Limb (tissue), 2 donors: ENCODE measurements around the gene CDH6.
A peak's percentile ranks its signal among the peaks of the same experiment; 100 is the strongest.

Source experiments
- DNase-seq, 2 donors: peaks; one replicate each; pipeline ENCODE4 v3.0.0-alpha.2; 2016; ENCODE audit errors: extremely low spot score in 2 of 2

Gene CDH6

DNA sequence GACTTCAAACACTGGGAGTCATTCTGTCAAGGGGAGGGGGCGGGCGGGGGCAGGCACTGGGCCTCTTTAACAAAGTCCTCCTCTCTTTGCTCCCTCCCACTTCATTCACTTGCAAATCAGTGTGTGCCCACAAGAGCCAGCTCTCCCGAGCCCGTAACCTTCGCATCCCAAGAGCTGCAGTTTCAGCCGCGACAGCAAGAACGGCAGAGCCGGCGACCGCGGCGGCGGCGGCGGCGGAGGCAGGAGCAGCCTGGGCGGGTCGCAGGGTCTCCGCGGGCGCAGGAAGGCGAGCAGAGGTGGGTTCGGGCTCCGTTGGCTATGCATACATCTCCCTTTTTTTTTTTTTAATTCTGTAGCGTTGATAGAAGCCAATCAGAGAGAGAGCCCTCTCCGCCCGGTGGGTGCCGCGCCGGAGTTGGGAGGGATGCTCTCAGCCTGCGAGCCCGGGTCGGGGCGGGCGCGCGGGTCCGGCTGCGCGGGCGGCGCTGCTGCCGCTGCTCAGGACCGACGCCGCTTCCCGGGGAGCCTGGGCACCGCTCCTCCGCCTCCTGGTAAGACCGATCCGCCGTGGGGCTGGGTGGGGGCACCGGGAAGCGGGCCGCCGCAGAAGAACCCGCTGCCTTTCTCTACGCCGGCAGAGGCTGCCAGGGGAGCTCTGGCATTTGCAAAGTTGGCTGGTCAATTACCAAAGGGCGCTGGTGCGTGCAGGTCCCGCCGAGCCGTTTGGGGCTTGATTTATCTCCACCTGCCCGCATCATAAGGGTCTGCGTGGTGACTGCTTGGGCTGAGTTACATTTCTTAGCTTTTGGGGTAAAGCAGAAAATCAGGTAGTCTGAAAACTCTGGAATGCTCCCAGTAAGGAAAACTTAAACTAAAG is at the start of gene CDH6:
TSS of gene CDH6 (plus strand) at position 96 of the 877 bp plus-strand sequence. CDS start 73,788 bp downstream, outside the sequence.
- peak in 1 of 2 donors; percentile 69 for DNase-seq

GRCh38 chr5:31144364-31144763 is 49.1 kb upstream of the CDH6 start:
- DNase-seq, result no peak

DNA sequence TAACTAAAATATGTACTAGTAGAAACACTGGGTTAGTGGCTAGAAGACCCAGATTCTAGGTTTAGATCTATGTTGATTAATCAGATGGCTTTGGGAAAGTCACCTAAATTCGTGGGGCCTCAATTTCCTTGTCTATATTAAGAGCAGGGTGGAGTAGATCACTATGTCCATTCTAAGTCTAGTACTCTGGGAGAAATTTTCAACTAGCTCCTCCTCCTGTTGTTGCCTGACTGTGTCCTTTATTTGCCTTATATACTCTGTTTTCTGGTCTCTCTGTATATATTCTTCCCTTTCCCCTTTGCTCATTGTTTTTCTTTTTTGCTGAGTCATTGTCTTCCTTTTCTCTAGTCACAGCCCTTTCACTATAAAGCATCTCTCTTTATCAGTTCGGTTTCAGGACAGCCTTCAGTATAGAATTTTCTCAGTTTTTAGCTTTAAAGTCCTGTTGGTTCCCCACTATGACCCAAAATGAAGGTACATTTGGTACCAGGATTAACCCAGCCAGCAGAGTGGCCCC is 44.5 kb upstream of the CDH6 start:
- no peak for DNase-seq

DNA sequence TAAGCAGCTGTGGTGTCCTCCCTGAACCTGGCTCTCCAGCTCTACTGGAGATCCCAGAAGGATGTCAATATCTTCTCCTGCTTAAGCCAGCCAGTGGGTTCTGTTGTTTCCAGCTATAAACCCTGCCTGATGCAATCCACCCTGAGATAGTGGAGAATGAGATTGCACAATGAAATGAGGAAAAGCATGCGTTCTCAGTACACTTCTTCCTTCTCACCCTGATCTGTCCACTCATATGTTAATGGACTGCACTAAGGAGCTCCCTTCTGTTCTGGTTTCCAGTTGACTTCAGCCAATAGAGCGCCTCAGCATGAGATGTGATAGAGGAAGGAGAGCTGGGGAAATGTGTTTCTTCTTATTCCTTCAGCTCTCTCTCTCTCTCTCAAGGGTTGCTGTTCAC is 40.0 kb upstream of the CDH6 start:
- DNase-seq, result no peak

GRCh38 chr5:31156631-31157160 is 36.8 kb upstream of the CDH6 start:
- DNase-seq, result no peak

DNA sequence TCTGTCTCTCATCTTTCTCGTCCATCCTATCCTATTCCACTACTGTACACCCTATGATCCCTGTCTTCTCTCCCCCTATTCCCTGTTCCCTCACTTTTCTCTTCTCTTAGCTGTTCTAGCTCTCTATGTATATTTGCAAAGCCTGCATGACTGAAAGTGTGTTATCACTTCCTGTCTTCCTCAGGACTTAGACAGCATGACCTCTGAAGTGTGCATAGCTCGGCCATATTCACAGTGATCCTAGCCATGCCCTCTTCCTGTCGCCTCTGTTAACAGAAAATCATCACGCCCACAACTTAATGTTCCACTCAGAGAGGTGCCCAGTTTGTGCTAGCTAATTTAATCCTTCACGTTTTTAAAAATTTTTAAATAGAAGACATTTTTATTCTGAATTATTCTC is 35.8 kb upstream of the CDH6 start:
- DNase-seq, result no peak

- no peak for DNase-seq
These were observed 34.8 kb upstream of the CDH6 start for GRCh38 chr5:31158686-31159085.

DNA sequence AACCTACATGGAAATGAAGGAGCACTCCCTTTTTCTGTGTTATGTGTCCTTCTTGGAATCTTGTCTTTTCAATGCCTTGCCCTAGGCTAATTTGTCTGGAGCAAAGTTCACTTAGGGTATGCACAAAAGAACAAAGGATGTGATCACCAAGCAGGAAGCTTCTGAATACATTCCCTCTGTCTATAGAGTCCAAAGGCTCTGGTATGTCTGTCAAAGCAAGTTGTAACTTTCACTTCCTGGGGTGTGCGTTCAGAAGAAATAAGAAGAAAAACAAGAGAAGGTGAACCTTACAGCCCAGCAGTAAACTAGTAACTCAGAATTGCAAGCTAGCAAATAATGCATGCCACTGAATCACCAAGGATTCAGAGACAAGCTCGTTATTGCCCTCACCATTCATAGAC is 31.7 kb upstream of the CDH6 start:
- DNase-seq, result no peak

GRCh38 chr5:31165729-31166128 is 27.8 kb upstream of the CDH6 start:
- no peak for DNase-seq

- no peak for DNase-seq
These were observed 24.1 kb upstream of the CDH6 start for GRCh38 chr5:31169379-31169778.

DNA sequence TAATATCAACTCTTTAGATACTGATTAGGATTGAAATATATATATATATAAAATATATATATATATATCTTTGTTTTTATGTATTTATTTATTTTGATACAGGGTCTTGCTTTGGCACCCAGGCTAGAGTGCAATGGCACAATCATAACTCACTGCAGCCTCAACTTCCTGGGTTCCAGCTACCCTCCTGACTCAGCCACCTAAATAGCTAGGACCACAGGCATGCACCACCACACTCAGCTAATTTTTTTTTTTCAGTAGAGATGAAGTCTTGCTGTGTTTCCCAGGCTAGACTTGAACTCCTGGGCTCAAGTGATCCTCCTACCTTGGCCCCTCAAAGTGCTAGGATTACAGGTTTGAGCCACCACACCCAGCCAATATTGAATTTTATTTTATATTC is 20.6 kb upstream of the CDH6 start:
- no peak for DNase-seq

GRCh38 chr5:31173614-31174013 is 19.9 kb upstream of the CDH6 start:
- DNase-seq, result no peak

DNA sequence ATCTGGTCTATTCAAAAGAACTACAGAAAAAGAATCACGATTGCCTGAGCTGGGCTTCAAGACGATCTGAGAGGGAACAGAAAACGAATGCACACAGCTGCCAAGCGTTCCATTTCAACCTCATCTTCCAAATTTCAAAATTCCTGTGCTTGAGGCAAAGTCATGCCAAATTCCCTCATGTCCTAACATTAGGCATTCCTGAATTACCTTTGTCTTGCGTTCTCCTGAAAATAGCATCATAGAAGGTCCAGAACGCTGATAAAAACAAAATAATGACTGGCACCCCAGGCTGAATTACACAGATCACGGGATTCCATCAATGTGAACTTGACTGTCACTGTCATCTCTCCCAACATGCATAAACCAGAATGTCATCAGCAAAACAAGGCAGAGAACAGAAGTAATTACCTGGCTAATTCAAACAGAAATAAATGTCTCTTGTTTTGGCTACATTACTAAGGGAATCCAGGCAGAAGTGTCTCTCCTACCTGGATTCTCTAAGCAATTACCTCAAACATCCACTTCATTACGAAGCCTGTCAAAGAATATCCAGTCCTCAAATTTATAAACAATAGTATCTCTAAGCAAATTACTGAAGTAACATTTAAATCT is 12.0 kb upstream of the CDH6 start:
- DNase-seq, result no peak

GRCh38 chr5:31182136-31182535 is 11.3 kb upstream of the CDH6 start:
- DNase-seq, result no peak

DNA sequence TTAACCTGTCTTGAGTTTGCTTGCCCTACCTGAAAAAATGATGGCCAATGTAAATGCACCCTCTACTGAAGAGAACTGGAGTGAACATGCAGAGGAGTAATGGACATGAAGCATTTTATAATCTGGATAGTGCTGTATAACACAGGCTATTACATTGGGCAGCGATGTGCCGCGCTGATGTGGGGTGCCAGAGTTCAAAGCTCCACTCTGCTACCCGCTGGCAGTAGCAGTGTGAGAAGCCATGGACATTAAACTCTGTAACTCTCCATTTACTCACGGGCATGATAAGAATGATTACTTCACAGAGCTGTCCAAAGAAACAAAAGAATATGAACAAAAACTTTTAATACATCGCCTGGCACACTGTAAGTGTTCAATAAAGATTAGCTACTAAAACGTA is 7.5 kb upstream of the CDH6 start:
- no peak for DNase-seq

DNA sequence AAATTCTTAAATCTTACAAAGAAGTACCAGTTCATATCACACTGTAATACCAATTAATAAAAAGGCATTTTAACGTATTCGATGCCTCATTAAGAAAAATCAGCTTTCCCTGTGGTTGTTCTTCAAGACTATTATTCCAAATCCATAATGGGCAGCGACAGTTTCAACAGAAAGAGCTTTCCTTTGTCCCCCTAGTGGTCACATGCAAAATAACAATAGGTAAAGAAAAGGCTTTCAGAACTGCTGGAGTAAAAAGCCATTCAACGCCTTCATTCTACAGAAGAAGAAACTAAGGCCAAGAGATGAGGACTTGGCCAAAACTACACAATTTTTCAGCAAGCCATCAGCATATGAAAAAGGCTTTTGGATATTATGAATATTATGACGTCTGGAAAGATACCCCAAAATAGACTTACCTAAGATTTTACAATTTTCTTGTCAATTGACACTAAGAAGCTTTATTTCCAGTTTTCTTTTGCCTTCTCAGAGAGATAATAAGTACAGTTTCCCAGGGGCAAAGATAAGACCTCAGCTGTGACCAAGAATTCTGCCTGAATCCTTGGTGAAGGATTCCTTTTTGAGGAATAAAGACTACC is 6.7 kb upstream of the CDH6 start:
- DNase-seq, result no peak

DNA sequence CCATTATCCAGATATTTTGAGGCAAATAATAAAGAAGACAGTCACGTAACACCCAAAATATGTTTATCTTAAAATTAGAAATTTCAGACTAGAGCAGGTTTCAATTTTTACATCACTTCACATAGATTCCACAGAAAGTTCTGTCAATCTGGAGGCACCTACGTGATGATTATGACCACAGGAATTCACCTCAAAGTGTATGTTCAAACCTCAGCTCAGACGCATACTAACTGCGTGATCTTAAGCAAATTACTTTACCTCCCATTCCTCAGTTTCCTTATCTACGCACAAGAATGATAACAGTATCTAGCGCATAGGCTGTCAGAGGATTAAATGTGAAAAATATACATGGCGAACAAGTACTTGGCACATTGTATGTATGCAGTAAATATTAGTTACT is 5.9 kb upstream of the CDH6 start:
- no peak for DNase-seq

DNA sequence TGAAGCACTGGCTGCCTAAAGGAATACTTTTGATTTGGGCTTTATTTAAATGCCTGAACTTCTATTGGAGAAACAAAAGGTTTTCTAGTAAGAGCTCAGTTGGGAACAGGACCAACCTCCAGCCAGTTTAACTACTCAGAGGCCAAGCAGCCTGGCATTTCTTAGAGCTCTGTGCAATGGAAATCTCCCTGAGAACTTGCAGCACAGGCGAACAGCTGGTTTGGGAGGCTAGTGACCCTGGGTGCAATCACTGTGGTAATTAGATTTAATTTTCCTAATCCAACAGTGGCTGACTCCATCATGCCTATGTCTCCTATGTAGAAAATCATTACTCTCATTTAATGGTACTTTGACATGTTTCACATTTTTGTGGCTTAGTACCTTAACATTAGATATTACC is 1.0 kb upstream of the CDH6 start:
- DNase-seq, result no peak

GRCh38 chr5:31193116-31193515 is 370 bp upstream of the CDH6 start:
- DNase-seq, result no peak

GRCh38 chr5:31194468-31194813 is 955 bp downstream of the CDH6 start:
- peak in 1 of 2 donors; percentile 30 for DNase-seq

- no peak for DNase-seq
These were observed 1.5 kb downstream of the CDH6 start for GRCh38 chr5:31194892-31195555.

DNA sequence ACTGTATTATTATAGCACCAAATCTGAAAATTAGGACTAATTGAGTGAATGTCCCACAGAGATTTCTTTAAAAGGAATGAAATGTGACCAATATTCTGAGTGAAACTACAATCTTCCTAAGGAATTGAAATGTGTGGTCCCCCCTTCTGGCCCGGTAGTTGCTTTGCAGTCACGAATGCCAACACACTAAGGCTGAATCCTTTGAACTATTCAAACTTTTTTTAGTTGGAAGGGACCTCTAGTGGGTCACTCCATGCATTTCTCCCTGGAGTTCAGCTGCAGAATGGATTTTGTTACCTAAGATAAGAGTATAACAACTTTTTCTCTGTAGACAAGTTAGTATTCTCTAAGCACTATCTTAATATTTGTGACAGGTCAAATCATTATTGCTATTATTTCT is 2.8 kb downstream of the CDH6 start:
- DNase-seq, result no peak
